PFSK-1 (cell line): ENCODE results near the gene SLC39A11.

Experiments used
- POLR2AphosphoS5 ChIP-seq: IDR thresholded peaks from 2 replicates; pipeline ENCODE4 v1.6.1; 2012; ENCODE audit warnings: low read depth, mild to moderate bottlenecking, control low read depth, low read length, moderate library complexity
- SIN3A ChIP-seq: IDR thresholded peaks from 2 replicates; pipeline ENCODE4 v1.6.1; 2012; ENCODE audit warnings: mild to moderate bottlenecking, low read length, moderate library complexity, borderline replicate concordance; ENCODE audit not compliant: insufficient read depth
- TAF1 ChIP-seq: IDR thresholded peaks from 2 replicates; pipeline ENCODE4 v1.6.1; 2012; ENCODE audit warnings: low read length, control low read depth, borderline replicate concordance; ENCODE audit not compliant: insufficient read depth
- TF ChIP-seq, protein P1 (sequence below), 2 experiments: IDR thresholded peaks; 2 replicates each; pipeline versions ENCODE4 v1.6.1 to v1.8.0; 2011 to 2012; ENCODE audit warnings: low read depth in 2 of 2, low read length in 2 of 2, control low read depth in 1 of 2, inconsistent platforms in 1 of 2, mild to moderate bottlenecking in 1 of 2, moderate library complexity in 1 of 2; ENCODE audit not compliant: insufficient read depth in 1 of 2

DNA sequence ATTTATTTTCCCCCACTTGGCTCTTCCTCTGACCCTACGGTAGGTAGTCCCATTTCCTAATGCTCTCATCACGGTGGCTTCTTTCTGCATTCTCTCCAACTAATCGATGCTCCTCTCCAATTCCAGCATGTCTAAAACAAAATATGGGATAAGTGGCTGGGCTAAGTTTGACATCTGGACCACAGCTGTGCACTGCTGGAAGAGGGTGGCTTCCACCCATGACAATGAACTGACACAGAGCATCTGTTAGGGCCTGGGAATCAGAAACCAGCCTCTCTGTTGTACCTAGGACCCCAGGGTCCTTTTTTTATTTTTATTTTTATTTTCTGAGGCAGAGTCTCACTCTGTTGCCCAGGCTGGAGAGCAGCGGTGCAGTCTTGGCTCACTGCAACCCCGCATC is 29.0 kb upstream of the SLC39A11 start:
- TF ChIP-seq TAF1 (no peak), SIN3A (no peak), POLR2AphosphoS5 (no peak)
- TF ChIP-seq, protein P1, sequence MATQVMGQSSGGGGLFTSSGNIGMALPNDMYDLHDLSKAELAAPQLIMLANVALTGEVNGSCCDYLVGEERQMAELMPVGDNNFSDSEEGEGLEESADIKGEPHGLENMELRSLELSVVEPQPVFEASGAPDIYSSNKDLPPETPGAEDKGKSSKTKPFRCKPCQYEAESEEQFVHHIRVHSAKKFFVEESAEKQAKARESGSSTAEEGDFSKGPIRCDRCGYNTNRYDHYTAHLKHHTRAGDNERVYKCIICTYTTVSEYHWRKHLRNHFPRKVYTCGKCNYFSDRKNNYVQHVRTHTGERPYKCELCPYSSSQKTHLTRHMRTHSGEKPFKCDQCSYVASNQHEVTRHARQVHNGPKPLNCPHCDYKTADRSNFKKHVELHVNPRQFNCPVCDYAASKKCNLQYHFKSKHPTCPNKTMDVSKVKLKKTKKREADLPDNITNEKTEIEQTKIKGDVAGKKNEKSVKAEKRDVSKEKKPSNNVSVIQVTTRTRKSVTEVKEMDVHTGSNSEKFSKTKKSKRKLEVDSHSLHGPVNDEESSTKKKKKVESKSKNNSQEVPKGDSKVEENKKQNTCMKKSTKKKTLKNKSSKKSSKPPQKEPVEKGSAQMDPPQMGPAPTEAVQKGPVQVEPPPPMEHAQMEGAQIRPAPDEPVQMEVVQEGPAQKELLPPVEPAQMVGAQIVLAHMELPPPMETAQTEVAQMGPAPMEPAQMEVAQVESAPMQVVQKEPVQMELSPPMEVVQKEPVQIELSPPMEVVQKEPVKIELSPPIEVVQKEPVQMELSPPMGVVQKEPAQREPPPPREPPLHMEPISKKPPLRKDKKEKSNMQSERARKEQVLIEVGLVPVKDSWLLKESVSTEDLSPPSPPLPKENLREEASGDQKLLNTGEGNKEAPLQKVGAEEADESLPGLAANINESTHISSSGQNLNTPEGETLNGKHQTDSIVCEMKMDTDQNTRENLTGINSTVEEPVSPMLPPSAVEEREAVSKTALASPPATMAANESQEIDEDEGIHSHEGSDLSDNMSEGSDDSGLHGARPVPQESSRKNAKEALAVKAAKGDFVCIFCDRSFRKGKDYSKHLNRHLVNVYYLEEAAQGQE (IDR thresholded peaks at IDR 0.05; ENCODE audit: insufficient read depth in 1 of 2, low read depth in 2 of 2, low read length in 2 of 2): no peak
